ENCODE results near the gene MMP12. TPM values are rescaled to one million over a fixed set of nuclear protein-coding genes. Genes with fewer than 3 reads are reported as not detected.

The MMP12 gene
- polyA plus RNA-seq, 1 donor from 2014 or later, result not detected

- no peaks in the 10 kb centered on the region for H3K27me3 ChIP-seq (ENCODE audit: insufficient read depth, low read depth, low read length)
- H3K9me2 ChIP-seq (ENCODE audit: insufficient read depth, low read length), result no peaks in the 10 kb centered on the region
- H3K27ac ChIP-seq (ENCODE audit: low read length), result no peak overlapping the region
- H2AFZ ChIP-seq (ENCODE audit: low read depth, low read length), result no peak overlapping the region
- H3K36me3 ChIP-seq (ENCODE audit: insufficient read depth, low read length), result no peaks in the 10 kb centered on the region
- H3K9ac ChIP-seq (ENCODE audit: low read length), result no peak overlapping the region
- H3K79me2 ChIP-seq (replicated peaks; ENCODE audit: insufficient read depth, low read length), result no peaks in the 10 kb centered on the region
- no peak overlapping the region for H3K4me2 ChIP-seq (ENCODE audit: low read length)
- no peaks in the 10 kb centered on the region for H3F3A ChIP-seq (ENCODE audit: insufficient read depth, low read length, poor library complexity, severe bottlenecking)
- no peak for TF ChIP-seq POLR2AphosphoS5 (IDR thresholded peaks at IDR 0.05)
- TF ChIP-seq EP300 (conservative IDR thresholded peaks at IDR 0.05; ENCODE audit: poor library complexity, severe bottlenecking), result no peak
- TF ChIP-seq EZH2 (IDR thresholded peaks at IDR 0.05; ENCODE audit: borderline replicate concordance, insufficient read depth, low read length, poor library complexity, severe bottlenecking), result no peak
- no peak for TF ChIP-seq SMC3 (conservative IDR thresholded peaks at IDR 0.05; ENCODE audit: poor library complexity)
- TF ChIP-seq REST (IDR thresholded peaks at IDR 0.05; ENCODE audit: borderline replicate concordance), result no peak
- TF ChIP-seq MXI1 (conservative IDR thresholded peaks at IDR 0.05; ENCODE audit: poor library complexity, severe bottlenecking), result no peak
- no peak for TF ChIP-seq TAF1 (IDR thresholded peaks at IDR 0.05; ENCODE audit: low read depth)
- no peak for TF ChIP-seq RAD21 (conservative IDR thresholded peaks at IDR 0.05)
- no peak for TF ChIP-seq CTCF (IDR thresholded peaks at IDR 0.05; ENCODE audit: poor library complexity, severe bottlenecking)
- no peaks in the 10 kb centered on the region for H4K20me1 ChIP-seq (ENCODE audit: insufficient read depth)
- H3K4me3 ChIP-seq (ENCODE audit: low read length), result no peak overlapping the region
- H3K9me3 ChIP-seq (ENCODE audit: low read length), result no peaks in the 10 kb centered on the region
Measured at GRCh38 chr11:102864724-102865123, 10.1 kb downstream of the MMP12 start.

GRCh38 chr11:102853956-102854355, 20.8 kb downstream of the MMP12 start:
- Histone ChIP-seq H3K79me2 (replicated peaks; ENCODE audit: insufficient read depth, low read length) (no peaks in the 10 kb centered on the region), H3K9ac (ENCODE audit: low read length) (no peak overlapping the region), H3K27me3 (ENCODE audit: insufficient read depth, low read depth, low read length) (no peaks in the 10 kb centered on the region), H3K4me3 (ENCODE audit: low read length) (no peak overlapping the region), H3K9me2 (ENCODE audit: insufficient read depth, low read length) (no peaks in the 10 kb centered on the region), H3K4me2 (ENCODE audit: low read length) (no peak overlapping the region), H3K27ac (ENCODE audit: low read length) (no peak overlapping the region), H2AFZ (ENCODE audit: low read depth, low read length) (no peak overlapping the region), H3K9me3 (ENCODE audit: low read length) (no peaks in the 10 kb centered on the region), H3F3A (ENCODE audit: insufficient read depth, low read length, poor library complexity, severe bottlenecking) (no peaks in the 10 kb centered on the region), H4K20me1 (ENCODE audit: insufficient read depth) (no peaks in the 10 kb centered on the region), H3K36me3 (ENCODE audit: insufficient read depth, low read length) (no peaks in the 10 kb centered on the region)
- TF ChIP-seq POLR2AphosphoS5 (IDR thresholded peaks at IDR 0.05) (no peak), SMC3 (conservative IDR thresholded peaks at IDR 0.05; ENCODE audit: poor library complexity) (no peak), EZH2 (IDR thresholded peaks at IDR 0.05; ENCODE audit: borderline replicate concordance, insufficient read depth, low read length, poor library complexity, severe bottlenecking) (no peak), EP300 (conservative IDR thresholded peaks at IDR 0.05; ENCODE audit: poor library complexity, severe bottlenecking) (no peak), CTCF (IDR thresholded peaks at IDR 0.05; ENCODE audit: poor library complexity, severe bottlenecking) (no peak)
